Glomerular visceral epithelial cell (primary cell): ENCODE results near the gene WFDC9.
"Not testable (repeated sequence)": the region's sequence is repeated elsewhere in the genome, so short reads cannot be mapped to it uniquely, and the experiment has no call there.

ENCODE experiments used
- DNase-seq: peaks from one replicate; pipeline ENCODE4 v3.0.0-alpha.2; 2016; ENCODE audit errors: extremely low spot score

WFDC9 gene

DNA sequence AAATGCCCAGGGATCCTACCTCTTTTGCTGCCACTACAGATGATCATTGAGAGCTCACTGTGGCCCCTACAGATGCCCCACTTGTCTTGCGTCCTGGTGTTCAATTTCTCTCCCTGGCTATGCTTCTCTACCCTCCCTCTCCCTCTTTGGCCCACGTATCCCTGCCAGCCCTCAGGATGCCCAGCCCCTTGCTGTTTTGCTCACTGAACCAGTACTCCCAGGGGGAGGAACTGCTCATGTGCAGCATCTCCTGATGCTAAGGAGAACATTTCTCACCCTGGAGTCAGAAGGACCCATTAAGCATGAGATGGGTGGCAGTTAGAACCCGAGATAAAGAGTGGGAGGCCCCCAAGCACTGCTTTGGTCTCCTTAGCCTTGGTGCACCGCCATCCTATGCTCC is at the start of gene WFDC9:
Gene WFDC9 (minus strand): TSS at position 101 of the 400 bp plus-strand sequence. CDS start 21,103 bp downstream, outside the sequence.
- no peak for DNase-seq

DNA sequence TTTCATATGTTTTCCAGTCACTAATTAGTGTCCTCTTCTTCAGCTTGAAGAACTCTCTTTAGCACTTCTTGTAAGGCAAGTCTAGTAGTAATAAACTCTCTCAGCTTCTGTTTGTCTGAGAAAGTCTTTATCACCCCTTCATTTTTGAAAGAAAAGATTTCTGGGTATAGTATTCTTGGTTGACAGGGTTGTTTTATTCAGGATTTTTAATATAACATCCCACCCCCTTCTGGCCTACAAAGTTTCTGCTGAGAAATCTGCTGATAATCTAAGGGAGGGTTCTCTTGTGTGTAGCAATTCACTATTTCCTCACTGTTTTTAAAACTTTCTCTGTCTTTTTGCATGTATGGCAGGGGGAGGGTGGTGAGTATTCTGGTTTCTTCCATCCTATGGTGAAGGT is 48.6 kb upstream of the WFDC9 start:
- no peak for DNase-seq

DNA sequence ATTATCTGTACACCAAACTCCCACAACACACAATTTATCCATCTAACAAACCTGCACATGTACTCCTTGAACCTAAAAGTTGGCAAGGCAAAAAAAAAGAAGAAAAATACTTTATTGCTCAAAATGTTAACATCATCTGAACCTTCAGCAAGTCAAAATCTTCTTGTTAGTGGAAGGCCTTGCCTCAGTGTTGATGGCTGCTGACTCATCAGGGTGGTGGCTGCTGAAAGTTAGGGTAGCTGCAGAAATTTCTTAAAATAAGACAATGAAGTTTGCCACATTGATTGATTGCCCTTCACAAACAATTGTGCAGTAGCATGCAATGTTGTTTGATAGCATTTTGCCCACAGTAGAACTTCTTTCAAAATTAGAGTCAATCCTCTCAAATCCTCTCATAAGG is 41.7 kb upstream of the WFDC9 start:
- no peak for DNase-seq

- no peak for DNase-seq
These were observed 39.1 kb upstream of the WFDC9 start, which contains the start of gene WFDC11 for GRCh38 chr20:45670139-45670538. Gene WFDC11, minus strand, starts transcription at chr20:45670239. Its CDS starts 19,639 bp downstream, at chr20:45650600.

DNA sequence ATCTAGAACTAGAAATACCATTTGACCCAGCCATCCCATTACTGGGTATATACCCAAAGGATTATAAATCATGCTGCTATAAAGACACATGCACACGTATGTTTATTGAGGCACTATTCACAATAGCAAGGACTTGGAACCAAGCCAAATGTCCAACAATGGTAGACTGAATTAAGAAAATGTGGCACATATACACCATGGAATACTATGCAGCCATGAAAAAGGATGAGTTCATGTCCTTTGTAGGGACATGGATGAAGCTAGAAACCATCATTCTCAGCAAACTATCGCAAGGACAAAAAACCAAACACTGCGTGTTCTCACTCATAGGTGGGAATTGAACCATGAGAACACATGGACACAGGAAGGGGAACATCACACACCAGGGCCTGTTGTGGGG is 26.0 kb upstream of the WFDC9 start:
- not testable (repeated sequence) for DNase-seq

DNA sequence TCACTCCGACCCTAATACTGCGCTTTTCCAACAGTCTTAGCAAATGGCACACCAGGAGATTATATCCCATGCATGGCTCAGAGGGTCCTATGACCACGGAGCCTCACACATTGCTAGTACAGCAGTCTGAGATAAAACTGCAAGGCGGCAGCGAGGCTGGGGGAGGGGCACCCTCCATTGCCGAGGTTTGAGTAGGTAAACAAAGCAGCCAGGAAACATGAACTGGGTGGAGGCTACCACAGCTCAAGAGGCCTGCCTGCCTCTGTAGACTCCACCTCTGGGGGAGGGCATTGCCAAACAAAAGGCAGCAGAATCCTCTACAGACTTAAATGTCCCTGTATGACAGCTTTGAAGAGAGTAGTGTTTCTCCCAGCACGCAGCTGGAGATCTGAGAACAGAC is 20.6 kb upstream of the WFDC9 start:
- not testable (repeated sequence) for DNase-seq

- no peak for DNase-seq
These were observed 18.3 kb upstream of the WFDC9 start for GRCh38 chr20:45649312-45649863.

DNA sequence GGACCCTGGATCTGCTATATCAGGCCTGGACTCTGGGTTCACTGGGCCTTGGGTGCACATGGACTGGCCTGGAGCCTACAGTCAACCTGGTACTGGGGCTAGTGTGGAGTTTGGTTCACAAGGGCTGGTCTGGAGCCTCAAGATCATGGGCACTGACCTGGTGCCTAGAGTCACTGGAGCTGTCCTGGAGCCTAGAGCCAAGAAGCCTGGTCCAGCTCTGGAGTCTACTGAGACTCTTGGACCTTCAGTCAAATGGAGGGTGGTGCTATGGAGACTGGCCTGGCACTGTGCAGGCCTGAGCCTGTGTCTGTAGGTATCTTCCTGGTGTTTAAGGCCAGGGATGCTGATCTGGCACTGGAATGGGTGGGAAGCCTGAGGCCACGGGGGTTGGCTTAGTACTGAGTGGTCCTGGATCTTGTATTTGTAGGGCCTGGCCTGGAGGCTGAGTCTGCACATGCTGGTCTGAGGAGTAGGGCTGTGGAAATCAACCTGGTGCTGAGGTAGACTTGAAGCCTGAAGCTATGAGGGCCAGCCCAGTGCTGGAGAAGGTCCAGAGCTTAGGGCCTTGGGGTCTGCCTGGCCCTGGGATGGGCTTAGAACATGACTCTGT is 16.5 kb upstream of the WFDC9 start:
- DNase-seq = no peak

GRCh38 chr20:45646875-45647274 is 15.8 kb upstream of the WFDC9 start:
- no peak for DNase-seq

DNA sequence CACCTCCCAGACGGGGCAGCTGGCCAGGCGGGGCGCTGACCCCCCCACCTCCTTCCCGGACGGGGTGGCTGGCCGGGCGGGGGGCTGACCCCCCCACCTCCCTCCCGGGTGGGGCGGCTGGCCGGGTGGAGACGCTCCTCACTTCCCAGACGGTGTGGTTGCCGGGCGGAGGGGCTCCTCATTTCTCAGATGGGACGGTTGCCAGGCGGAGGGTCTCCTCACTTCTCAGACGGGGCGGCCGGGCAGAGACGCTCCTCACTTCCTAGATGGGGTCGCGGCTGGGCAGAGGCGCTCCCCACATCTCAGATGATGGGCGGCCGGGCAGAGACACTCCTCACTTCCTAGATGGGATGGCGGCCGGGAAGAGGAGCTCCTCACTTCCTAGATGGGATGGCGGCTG is 14.8 kb upstream of the WFDC9 start:
- DNase-seq = not testable (repeated sequence)

DNA sequence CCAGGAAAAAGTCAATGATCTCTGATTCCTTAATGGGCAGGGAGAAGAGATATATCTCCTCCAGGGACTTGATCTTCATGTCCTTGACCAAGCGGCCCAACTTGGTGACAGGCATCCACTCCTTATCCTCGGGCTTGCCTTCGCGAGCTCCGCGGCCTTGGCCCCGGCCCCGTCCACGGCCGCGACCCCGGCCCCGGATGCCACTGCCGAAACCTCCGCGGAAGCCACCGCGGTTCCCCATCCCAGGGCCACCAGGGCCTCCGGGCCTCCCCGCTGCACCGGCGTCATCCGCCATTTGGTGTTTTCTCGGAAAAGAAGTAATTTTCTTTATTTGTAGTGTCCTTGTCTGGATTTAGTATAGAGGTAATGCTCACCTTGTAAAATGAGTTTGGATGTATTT is 10.0 kb upstream of the WFDC9 start:
- DNase-seq = not testable (repeated sequence)

GRCh38 chr20:45639687-45640086 is 8.6 kb upstream of the WFDC9 start:
- DNase-seq = no peak

GRCh38 chr20:45636513-45636912 is 5.4 kb upstream of the WFDC9 start:
- DNase-seq = no peak

- DNase-seq = no peak
These were observed 713 bp downstream of the WFDC9 start for GRCh38 chr20:45630371-45630770.

DNA sequence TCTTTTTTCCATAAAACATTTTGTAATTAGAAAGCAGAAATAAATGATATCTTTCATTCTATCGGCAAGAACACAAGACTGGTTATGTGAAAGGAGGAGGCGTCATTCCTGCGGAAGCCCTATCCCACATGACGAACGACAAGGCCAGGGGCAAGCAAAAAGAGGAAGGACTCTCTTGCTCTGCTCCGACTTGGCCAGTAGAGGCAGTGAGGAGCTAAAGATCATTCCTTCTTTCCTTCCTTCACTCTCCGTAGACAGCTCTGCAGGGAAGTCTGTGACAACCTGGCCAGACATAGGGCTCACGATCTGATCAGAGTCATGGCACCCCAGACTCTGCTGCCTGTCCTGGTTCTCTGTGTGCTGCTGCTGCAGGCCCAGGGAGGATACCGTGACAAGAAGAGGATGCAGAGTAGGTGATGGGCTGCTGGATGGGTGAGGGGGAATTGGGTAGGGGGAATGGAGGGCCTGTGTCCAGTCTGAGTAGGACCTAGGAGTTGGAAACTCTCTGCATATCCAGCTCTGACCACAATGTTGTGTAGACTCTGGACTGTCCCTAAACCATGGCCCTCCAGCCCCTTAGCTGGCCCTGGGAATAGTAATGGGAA is 1.5 kb downstream of the WFDC9 start, which contains the start of gene WFDC10A:
Gene WFDC10A (plus strand): TSS at position 244 of the 605 bp plus-strand sequence. CDS start 75 bp downstream, at position 319.
- DNase-seq = peak; percentile 44

GRCh38 chr20:45626540-45626939 is 4.5 kb downstream of the WFDC9 start:
- no peak for DNase-seq

DNA sequence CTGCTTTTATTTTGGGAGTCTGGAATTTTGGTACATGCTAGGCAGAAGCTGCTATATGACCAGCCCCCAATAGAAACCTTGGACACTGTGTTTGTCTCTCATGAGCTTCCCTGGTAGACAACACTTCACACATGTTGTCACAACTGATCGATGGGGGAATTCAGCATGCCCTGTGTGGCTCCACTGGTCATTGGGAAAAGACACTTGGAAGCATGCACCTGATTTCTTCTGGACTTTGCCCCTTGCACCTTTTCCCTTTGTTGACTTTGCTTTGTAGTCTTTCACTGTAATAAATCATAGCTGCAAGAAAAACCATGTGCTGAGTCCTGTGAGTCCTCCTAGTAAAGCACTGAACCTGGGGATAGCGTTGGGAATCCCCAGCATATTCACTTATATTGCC is 9.5 kb downstream of the WFDC9 start:
- DNase-seq = no peak

DNA sequence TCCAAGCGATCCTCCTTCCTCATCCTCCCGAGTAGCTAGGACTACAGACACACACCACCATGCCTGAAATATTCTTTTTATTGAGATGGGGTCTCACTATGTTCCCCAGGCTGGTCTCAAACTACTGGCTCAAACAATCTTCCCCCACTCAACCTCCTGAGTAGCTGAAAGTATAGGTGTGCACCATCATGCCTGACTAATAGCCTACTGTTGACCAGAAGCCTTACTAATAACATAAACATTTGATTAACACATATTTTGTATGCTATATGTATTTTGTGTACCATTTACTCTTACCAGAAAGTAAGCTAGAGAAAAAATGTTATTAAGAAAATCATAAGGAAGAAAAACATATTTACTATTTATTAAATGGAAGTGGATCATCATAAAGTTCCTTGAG is 13.5 kb downstream of the WFDC9 start:
- DNase-seq = no peak

- no peak for DNase-seq
These were observed 18.8 kb downstream of the WFDC9 start for GRCh38 chr20:45612314-45612713.

DNA sequence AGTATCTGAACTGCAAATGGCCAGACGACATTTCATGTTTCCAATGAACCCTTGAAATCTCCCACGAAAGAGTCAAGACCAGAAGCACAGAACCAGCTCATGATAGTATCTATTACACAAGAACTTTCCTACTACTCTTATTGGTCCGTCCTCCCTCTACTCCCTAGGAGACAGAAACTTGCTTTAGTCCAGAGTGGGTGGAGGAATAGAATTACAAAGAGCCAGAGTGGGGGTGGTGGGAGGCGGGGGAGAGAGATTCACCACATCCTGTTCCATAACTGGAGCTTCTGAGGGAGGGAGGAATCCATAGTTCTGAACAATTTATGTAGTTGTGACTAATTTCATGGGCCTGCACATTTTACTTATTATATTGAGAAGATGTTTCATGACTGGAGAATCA is 20.0 kb downstream of the WFDC9 start:
- peak; percentile 65 for DNase-seq

GRCh38 chr20:45607810-45608209 is 23.3 kb downstream of the WFDC9 start:
- DNase-seq = no peak

DNA sequence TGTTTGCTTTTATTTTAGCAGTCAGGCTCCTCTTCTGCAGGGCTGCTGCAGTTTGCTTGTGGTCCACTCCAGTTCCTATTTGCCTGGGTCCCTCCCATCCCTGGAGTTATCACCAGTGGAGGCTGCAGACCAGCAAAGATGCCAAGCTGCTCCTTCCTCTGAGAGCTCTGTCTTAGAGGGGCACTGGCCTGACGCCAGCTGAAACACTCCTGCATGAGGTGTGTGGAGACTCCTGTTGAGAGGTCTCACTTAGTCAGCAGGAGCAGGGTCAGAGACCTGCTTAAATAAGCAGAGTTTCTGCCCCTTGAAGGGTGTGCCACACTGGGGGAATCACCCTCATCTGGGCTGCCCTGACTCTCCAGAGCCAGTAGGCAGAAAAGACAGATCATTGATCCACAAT is 35.8 kb downstream of the WFDC9 start:
- no peak for DNase-seq

DNA sequence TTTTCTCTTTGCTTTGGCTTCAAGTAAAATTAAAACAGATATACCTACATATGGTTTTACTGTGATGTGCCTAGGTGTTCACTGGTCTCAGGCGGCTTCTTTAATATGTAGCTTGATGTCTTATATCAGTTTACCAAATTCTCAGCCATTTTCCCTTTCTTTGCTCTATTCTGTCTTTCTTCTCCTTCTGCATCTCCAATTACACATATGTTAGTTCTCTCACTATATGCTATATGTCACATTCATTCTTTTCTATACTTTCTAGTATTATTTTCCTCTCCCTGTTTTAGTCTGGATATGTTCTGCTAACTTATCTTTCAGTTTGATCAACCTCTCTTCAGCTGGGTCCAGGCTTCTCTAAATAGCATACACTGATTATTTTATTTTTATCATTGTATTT is 37.6 kb downstream of the WFDC9 start:
- no peak for DNase-seq
